ENCODE measurements around the gene AGK. TPM values are rescaled to one million over a fixed set of nuclear protein-coding genes. Genes with fewer than 3 reads are reported as not detected.
A peak's percentile ranks its signal among the peaks of the same experiment; 100 is the strongest.

AGK gene
- total RNA-seq, 3 donors from 2014 or later, result 14.7 to 33.1 (median 28.5) TPM

- H3K4me3 ChIP-seq, result no peak overlapping the region
- H3K4me1 ChIP-seq, result no peaks in the 10 kb centered on the region
- DNase-seq (ENCODE audit: low spot score in 2 of 2), result no peak
- no peak overlapping the region for H3K27ac ChIP-seq
- no peaks in the 10 kb centered on the region for H3K9me3 ChIP-seq
- intact Hi-C loops (cut with DNase I; ENCODE audit: low total_unique reads), result no loop called here
- no peaks in the 10 kb centered on the region for H3K27me3 ChIP-seq
- no peak for TF ChIP-seq POLR2A (IDR thresholded peaks at IDR 0.05)
- no peak for TF ChIP-seq CTCF (IDR thresholded peaks at IDR 0.05)
- no peak for TF ChIP-seq POLR2AphosphoS5 (IDR thresholded peaks at IDR 0.05)
- H3K36me3 ChIP-seq, result no peaks in the 10 kb centered on the region
These were observed 58.4 kb downstream of the AGK start for GRCh38 chr7:141609576-141609975.

GRCh38 chr7:141610671-141611070, 59.5 kb downstream of the AGK start:
- TF ChIP-seq POLR2AphosphoS5 (IDR thresholded peaks at IDR 0.05), result no peak
- TF ChIP-seq CTCF (IDR thresholded peaks at IDR 0.05), result no peak
- TF ChIP-seq POLR2A (IDR thresholded peaks at IDR 0.05), result no peak
- H3K36me3 ChIP-seq, result no peaks in the 10 kb centered on the region
- intact Hi-C loops (cut with DNase I; ENCODE audit: low total_unique reads), result no loop called here
- H3K27ac ChIP-seq, result no peak overlapping the region
- no peaks in the 10 kb centered on the region for H3K4me1 ChIP-seq
- H3K4me3 ChIP-seq, result no peak overlapping the region
- no peak for DNase-seq (ENCODE audit: low spot score in 2 of 2)
- no peaks in the 10 kb centered on the region for H3K27me3 ChIP-seq
- H3K9me3 ChIP-seq, result no peaks in the 10 kb centered on the region

- DNase-seq (ENCODE audit: low spot score in 2 of 2), result no peak
- no peaks in the 10 kb centered on the region for H3K27me3 ChIP-seq
- no peaks in the 10 kb centered on the region for H3K36me3 ChIP-seq
- TF ChIP-seq POLR2A (IDR thresholded peaks at IDR 0.05), result no peak
- TF ChIP-seq CTCF (IDR thresholded peaks at IDR 0.05), result no peak
- no peak for TF ChIP-seq POLR2AphosphoS5 (IDR thresholded peaks at IDR 0.05)
- H3K4me3 ChIP-seq, result no peak overlapping the region
- H3K9me3 ChIP-seq, result no peaks in the 10 kb centered on the region
- intact Hi-C loops (cut with DNase I; ENCODE audit: low total_unique reads), result no loop called here
- H3K27ac ChIP-seq, result no peak overlapping the region
- H3K4me1 ChIP-seq, result no peaks in the 10 kb centered on the region
These were observed 61.7 kb downstream of the AGK start for GRCh38 chr7:141612861-141613260.

DNA sequence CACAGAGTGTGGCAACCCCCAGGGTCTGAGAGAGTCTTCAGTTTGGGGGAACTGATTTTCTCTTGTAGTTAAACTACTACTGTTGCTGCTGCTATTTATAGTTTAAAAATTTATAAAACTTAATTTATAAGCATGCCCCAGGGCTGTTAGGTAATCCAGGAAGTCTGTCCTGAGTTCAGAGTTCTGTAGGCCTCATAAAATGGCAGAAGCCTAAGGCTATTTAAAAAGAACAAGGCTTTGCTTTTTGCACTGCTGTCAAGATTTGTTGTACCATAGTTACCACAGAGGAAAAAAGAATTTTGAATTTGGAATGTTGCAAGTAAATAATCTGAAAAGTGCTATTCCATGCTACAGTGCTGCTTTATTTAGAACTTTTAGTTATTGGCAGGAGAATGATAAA, 66.1 kb downstream of the AGK start:
- Histone ChIP-seq H3K9me3 (no peaks in the 10 kb centered on the region), H3K27me3 (no peaks in the 10 kb centered on the region), H3K4me1 (no peaks in the 10 kb centered on the region), H3K4me3 (no peak overlapping the region), H3K27ac (peak overlapping the region in 1 of 2 donors; percentile 52), H3K36me3 (no peaks in the 10 kb centered on the region)
- TF ChIP-seq POLR2AphosphoS5 (IDR thresholded peaks at IDR 0.05) (no peak), CTCF (IDR thresholded peaks at IDR 0.05) (no peak), POLR2A (IDR thresholded peaks at IDR 0.05) (no peak)
- DNase-seq (ENCODE audit: low spot score in 2 of 2), result no peak
- intact Hi-C loops (cut with DNase I; ENCODE audit: low total_unique reads), result no loop called here

DNA sequence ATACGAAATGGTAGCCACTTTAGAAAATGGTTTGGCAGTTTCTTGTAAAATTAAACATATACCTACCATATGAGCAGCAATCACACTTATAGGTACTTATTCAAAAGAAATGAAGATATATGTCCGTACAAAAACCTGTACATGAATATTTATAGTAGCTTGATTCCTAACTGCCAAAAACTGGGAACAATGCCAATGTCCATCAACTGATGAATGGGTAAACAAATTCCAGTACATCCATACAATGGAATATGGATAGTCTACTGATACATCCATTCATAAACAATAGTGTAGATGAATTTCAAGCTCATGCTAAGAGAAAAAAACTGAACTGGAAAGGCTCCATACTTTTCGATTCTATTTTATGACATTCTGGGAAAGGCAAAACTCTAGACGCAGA, 68.5 kb downstream of the AGK start:
- Histone ChIP-seq H3K27me3 (no peaks in the 10 kb centered on the region), H3K4me3 (no peak overlapping the region), H3K36me3 (no peaks in the 10 kb centered on the region), H3K27ac (no peak overlapping the region), H3K9me3 (no peaks in the 10 kb centered on the region), H3K4me1 (no peaks in the 10 kb centered on the region)
- intact Hi-C loops (cut with DNase I; ENCODE audit: low total_unique reads), result no loop called here
- TF ChIP-seq POLR2AphosphoS5 (IDR thresholded peaks at IDR 0.05), result no peak
- TF ChIP-seq CTCF (IDR thresholded peaks at IDR 0.05), result no peak
- TF ChIP-seq POLR2A (IDR thresholded peaks at IDR 0.05), result no peak
- DNase-seq (ENCODE audit: low spot score in 2 of 2), result no peak

Measured in breast epithelium (tissue), 4 donors.